HL-60 (cell line): ENCODE results near the gene IL4.

Experiments used
- CTCF ChIP-seq: IDR thresholded peaks from one replicate; pipeline ENCODE4 v1.5.1; 2011; ENCODE audit warnings: low read length, control low read depth, inconsistent platforms; ENCODE audit not compliant: insufficient read depth
- GABPA ChIP-seq: IDR thresholded peaks from 2 replicates; pipeline ENCODE4 v1.6.1; 2012; ENCODE audit warnings: low read depth
- POLR2AphosphoS5 ChIP-seq: IDR thresholded peaks from 2 replicates; pipeline ENCODE4 v1.6.1; 2012; ENCODE audit warnings: low read depth
- REST ChIP-seq: IDR thresholded peaks from 2 replicates; pipeline ENCODE4 v1.6.1; 2012; ENCODE audit warnings: low read depth; ENCODE audit not compliant: insufficient replicate concordance
- SPI1 ChIP-seq: IDR thresholded peaks from 2 replicates; pipeline ENCODE4 v1.6.1; 2012; ENCODE audit warnings: low read depth, mild to moderate bottlenecking, borderline replicate concordance

DNA sequence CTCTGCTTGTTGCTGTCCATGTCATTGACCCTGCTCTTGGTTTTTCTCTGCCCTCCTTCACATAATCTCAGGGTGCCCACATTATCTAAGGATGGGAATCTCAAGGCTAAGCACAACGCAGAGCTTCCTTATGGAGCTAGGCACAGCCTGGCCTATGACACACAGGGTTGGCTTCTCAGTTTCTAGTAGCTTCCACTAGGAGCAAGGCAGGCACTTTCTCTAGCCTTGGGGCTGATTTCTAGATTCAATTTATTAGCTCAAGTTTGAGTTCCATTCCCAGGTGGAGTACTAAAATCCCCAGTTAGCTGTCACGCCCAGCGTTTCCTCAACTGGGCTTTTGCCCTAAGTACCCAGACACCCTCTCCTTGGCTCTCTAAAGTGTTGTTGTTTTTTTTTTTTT is 12.4 kb downstream of the IL4 start:
- TF ChIP-seq CTCF, result no peak
- no peak for TF ChIP-seq REST
- no peak for TF ChIP-seq POLR2AphosphoS5
- no peak for TF ChIP-seq SPI1
- no peak for TF ChIP-seq GABPA
